AG04449 (cell line): ENCODE measurements around the gene ZNF521.

Experiments used
- CTCF ChIA-PET: fragments of 350-600 bp; formaldehyde crosslinking; extraction: SDS; loops from one replicate; lab custom pipeline; 2021; ENCODE audit warnings: antibody characterized with exemption; lab: Yijun Ruan, JAX
- POLR2A ChIA-PET: fragments of 400-600, 350-600 bp; formaldehyde crosslinking; extraction: SDS; loops from one replicate; lab custom pipeline; 2020; ENCODE audit warnings: antibody characterized with exemption, inconsistent platforms; lab: Yijun Ruan, JAX
- DNase-seq: peaks from one replicate; pipeline ENCODE4 v3.0.0-alpha.2; 2010; ENCODE audit warnings: low read depth, low spot score
- H3K4me3 ChIP-seq: 2 replicates; pipeline ENCODE4 v1.5.1; 2011; ENCODE audit warnings: low read depth, mild to moderate bottlenecking, control low read depth, low read length
- TF ChIP-seq, protein P1 (sequence below): IDR thresholded peaks from one replicate; pipeline ENCODE4 v1.5.1; 2011; ENCODE audit warnings: mild to moderate bottlenecking, moderate library complexity, low read length, control low read depth, inconsistent platforms; ENCODE audit not compliant: insufficient read depth; ENCODE audit errors: missing control alignments

Gene ZNF521

DNA sequence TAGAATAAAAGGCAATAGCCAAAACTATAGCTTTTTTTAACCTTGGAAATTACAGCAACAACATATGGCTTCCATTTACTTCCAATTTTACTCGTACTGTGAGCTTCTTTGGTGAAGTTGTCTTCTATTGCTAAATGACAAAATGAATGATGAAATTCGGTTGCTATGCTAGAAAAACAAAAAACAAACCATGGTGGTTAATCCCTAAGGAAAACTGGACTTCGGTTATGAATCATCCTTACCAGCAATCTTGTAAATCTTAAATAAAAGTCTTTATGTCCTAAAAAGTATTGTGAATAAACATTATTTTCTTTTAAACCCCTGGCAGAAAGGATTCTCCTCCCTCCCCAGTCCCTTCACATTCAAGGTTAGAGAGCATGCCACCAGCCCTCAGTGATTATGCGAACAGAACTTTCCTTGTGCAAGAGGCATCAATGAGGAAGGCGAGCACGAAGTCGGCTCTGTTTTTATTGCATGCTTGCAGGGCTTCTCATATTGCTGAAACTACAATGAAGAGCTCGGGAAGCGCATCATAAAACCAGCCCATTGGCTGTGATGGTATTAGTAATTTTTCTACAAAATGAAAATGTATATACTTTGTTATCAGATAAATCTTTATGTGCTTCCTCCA lies 62.9 kb downstream of the ZNF521 start:
- TF ChIP-seq, protein P1, sequence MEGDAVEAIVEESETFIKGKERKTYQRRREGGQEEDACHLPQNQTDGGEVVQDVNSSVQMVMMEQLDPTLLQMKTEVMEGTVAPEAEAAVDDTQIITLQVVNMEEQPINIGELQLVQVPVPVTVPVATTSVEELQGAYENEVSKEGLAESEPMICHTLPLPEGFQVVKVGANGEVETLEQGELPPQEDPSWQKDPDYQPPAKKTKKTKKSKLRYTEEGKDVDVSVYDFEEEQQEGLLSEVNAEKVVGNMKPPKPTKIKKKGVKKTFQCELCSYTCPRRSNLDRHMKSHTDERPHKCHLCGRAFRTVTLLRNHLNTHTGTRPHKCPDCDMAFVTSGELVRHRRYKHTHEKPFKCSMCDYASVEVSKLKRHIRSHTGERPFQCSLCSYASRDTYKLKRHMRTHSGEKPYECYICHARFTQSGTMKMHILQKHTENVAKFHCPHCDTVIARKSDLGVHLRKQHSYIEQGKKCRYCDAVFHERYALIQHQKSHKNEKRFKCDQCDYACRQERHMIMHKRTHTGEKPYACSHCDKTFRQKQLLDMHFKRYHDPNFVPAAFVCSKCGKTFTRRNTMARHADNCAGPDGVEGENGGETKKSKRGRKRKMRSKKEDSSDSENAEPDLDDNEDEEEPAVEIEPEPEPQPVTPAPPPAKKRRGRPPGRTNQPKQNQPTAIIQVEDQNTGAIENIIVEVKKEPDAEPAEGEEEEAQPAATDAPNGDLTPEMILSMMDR: no peak
- H3K4me3 ChIP-seq: peak overlapping the region; percentile 22
- peak; percentile 83 for DNase-seq
- CTCF ChIA-PET: no interaction called here
- POLR2A ChIA-PET: no interaction called here

DNA sequence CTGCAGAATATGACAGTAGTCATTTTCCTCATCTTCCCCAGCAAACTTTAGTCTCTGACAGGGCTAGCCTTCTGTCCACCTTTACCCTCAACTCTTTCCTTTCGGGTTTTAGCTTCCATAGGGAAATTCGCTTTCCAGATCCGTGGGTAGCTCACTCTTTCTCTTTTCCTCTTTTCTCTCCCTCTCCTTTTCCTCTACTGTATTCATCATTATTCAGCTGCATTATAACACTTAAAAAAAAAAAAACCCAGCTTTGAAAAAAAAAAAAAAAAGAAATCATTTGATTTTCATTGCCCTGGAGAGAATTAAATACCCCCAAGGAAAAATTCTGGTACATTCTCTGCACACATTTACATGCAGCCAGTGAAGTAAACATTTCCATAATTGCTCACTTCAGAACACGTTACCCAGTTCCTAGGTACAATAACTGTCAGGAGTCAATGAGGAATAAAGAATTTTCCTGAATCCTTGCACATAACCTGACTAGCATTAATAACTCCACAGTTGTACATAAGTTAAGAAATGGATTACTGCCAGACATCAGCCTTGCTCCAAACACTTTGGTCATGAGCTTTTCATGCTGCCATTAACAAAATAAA lies 63.5 kb downstream of the ZNF521 start:
- ChIA-PET CTCF (no interaction called here), POLR2A (no interaction called here)
- TF ChIP-seq, protein P1: no peak
- peak overlapping the region; percentile 4; the same call in 1 of the 2 replicates for H3K4me3 ChIP-seq
- no peak for DNase-seq

DNA sequence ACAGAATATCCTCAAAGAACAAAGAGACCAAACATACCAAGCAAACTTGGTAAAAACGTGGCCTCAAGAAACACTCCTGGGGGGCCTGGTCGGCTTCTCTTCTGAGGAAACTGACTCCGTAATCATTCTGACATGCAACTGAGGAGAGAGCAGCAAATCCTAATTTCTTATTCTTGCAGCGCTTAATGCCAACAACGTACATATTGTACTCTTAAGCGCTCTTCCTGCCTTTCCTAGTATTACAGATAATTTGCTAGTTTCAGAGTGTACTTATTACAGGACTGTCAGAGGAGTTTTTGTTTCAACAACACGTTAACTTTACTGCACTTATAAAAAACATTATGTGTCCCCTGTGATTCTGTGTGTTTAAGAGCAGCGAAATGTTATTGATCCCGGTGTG lies 64.9 kb downstream of the ZNF521 start:
- DNase-seq: no peak
- H3K4me3 ChIP-seq: no peak overlapping the region
- TF ChIP-seq, protein P1: no peak
- ChIA-PET POLR2A (no interaction called here), CTCF (interaction anchor here (0.6 kb wide), 1 partner anchor 1721 kb away, joined by 4 read pairs; no protein-coding TSS in a partner anchor)

DNA sequence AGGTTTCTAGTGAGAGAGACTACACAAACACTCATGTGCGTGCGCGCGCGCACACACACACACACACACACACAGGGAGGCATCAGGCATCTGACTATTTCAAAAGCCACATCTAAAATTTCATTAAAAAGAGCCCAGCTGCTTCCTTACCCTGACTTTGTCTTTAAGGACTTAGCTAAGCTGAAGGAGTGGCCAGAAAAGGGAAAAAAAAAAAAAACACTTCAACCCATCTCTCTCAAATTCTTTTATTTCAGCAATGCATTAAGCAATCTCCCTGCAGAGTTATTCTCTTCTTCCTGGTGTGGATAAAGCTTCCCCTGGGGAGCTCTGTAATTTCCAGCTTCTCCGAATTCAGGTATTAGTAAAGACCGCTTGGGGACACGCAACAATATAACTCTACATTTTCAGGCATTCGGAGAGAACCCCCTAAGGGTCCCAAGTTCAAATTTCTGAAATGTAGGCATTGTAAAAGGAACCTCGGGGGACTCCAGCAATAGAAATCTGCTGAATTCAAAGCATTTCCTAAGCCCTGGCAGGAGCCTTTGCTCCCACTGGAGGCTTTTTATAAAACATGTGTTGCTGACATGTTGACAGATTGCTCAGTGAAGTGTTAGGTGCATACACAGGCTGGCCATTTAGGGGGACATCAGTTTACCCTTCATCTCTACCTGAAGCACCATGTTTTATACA lies 67.0 kb downstream of the ZNF521 start:
- TF ChIP-seq, protein P1: no peak
- ChIA-PET POLR2A (no interaction called here), CTCF (no interaction called here)
- DNase-seq: no peak
- no peak overlapping the region for H3K4me3 ChIP-seq

DNA sequence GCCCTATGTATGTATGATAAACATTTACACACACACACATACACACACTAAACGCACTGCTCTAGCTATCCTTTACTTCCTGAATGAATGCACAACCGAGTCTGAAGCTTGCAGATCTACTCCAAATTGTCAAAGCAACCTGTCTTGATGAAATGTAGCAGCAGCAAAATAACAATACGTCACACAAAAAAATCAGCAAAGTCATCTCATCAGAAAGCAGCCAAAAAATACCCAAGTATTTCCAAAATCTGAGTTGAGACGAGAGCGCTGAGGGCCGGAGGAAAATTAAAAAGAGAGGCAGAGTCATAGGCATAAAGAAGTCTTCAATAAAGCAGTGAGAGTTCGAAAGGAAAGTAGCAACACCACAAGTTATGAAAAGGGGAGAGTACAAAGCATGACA lies 67.7 kb downstream of the ZNF521 start:
- DNase-seq: no peak
- CTCF ChIA-PET: interaction anchor here (1.0 kb wide), 1 partner anchor 17 kb away, joined by 4 read pairs; no protein-coding TSS in a partner anchor
- TF ChIP-seq, protein P1: no peak
- no peak overlapping the region for H3K4me3 ChIP-seq
- POLR2A ChIA-PET: no interaction called here

DNA sequence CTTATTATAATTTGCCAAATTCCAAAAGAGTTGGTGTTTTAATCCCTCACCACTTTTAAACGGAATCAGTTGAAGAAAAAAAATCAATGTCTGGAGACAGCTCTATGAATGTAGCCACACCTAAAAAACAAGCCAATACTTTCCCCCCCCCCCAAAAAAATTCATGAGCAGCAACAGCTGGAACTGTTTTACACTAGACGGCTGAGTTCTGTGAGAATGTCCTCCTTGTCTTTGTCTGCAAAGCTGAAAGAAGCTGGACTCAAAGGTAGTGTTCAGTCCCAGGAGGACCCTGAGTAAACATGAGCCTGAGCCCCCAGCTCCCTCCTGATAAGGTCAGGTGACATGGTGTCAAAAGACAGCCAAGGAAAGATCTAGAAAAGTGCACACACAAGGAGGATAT lies 68.2 kb downstream of the ZNF521 start:
- TF ChIP-seq, protein P1: no peak
- CTCF ChIA-PET: interaction anchor here (1.0 kb wide), 1 partner anchor 18 kb away, joined by 4 read pairs; no protein-coding TSS in a partner anchor
- DNase-seq: no peak
- POLR2A ChIA-PET: no interaction called here
- H3K4me3 ChIP-seq: no peak overlapping the region
